Measurements from ENCODE around the gene MBD5.

MBD5 gene

DNA sequence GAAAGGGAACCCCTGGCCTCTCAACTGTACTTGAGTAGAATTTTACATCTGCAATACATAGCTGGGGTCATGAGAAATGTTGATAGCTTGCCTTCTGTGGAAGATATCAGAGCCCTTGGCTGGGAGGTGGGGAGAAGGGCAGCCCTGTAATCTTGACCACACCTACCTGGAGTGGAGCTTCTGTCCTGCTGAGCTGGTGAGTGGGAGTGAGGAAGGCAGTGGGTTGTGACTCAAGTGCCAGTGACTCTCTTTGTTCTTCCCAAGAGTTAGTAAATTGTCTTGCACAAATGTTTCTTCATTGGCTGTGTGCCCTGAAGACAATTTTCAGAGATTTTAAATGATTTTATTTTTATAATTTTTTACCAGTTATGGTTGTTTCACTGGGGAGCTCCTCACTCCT lies 277.3 kb downstream of the MBD5 start:
- no peak for TF ChIP-seq ZFX (IDR thresholded peaks at IDR 0.05; ENCODE audit: borderline replicate concordance)
- TF ChIP-seq, protein P1, sequence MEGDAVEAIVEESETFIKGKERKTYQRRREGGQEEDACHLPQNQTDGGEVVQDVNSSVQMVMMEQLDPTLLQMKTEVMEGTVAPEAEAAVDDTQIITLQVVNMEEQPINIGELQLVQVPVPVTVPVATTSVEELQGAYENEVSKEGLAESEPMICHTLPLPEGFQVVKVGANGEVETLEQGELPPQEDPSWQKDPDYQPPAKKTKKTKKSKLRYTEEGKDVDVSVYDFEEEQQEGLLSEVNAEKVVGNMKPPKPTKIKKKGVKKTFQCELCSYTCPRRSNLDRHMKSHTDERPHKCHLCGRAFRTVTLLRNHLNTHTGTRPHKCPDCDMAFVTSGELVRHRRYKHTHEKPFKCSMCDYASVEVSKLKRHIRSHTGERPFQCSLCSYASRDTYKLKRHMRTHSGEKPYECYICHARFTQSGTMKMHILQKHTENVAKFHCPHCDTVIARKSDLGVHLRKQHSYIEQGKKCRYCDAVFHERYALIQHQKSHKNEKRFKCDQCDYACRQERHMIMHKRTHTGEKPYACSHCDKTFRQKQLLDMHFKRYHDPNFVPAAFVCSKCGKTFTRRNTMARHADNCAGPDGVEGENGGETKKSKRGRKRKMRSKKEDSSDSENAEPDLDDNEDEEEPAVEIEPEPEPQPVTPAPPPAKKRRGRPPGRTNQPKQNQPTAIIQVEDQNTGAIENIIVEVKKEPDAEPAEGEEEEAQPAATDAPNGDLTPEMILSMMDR (IDR thresholded peaks at IDR 0.05): no peak

DNA sequence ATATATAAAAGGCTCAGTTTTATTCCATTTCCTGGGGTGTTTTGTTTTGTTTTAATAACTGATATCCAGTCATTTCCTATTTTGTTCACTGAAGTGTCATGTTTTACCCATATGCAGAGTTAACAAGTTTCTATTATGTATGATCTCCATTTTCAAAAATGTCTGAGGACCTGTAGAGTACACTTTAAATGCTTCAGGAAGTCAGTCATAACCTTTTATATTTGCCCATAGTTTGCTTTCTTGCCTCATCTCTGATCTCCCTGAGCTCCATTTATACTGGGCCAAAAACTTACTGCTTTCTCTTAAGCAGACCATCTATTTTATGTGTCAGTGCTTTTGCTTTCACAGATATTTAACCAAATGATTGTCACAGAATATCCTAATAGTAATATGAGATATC lies 278.7 kb downstream of the MBD5 start:
- TF ChIP-seq ZFX (IDR thresholded peaks at IDR 0.05; ENCODE audit: borderline replicate concordance): no peak
- TF ChIP-seq, protein P1 (IDR thresholded peaks at IDR 0.05): no peak
- H3K27ac ChIP-seq: no peak overlapping the region

More for the DNA sequence above, 277.3 kb downstream of the MBD5 start:
- no peak overlapping the region for H3K27ac ChIP-seq

DNA sequence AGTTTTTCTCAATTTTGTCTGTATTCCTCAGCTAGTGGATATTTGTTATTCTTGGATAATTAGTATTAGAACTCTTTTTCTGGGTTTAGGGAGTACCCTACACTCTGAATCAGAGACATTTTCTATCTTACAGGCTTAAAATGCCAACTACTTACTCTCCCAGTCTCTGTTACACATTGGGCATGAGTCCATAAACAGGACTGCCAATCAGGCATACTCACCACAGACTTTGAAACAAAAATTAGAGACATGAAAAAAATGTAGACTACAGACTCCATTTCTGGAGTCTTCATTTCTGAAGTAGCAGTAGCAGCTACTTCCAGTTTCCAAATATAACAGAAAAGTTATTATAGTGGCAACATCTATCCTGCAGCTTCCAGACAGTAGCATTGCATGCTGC lies 279.7 kb downstream of the MBD5 start:
- no peak for TF ChIP-seq ZFX (IDR thresholded peaks at IDR 0.05; ENCODE audit: borderline replicate concordance)
- TF ChIP-seq, protein P1 (IDR thresholded peaks at IDR 0.05): no peak
- H3K27ac ChIP-seq: no peak overlapping the region

DNA sequence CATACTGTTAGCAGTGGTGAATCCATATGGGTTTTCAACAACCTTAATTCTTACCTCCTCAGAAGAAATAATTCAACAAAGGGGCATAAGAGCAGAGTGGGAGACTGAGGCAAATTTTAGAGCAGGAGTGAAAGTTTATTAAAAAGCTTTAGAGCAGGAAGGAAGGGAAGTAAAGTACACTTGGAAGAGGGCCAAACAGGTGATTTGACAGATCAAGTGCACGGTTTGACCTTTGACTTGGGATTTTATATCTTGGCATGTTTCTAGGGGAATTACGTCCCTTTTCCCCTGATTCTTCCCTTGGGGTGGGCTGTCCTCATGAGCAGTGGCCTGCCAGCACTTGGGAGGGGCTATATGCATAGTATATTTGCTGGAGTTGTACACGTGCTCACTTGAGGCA lies 280.5 kb downstream of the MBD5 start:
- no peak overlapping the region for H3K27ac ChIP-seq
- TF ChIP-seq, protein P1 (IDR thresholded peaks at IDR 0.05): no peak
- no peak for TF ChIP-seq ZFX (IDR thresholded peaks at IDR 0.05; ENCODE audit: borderline replicate concordance)

DNA sequence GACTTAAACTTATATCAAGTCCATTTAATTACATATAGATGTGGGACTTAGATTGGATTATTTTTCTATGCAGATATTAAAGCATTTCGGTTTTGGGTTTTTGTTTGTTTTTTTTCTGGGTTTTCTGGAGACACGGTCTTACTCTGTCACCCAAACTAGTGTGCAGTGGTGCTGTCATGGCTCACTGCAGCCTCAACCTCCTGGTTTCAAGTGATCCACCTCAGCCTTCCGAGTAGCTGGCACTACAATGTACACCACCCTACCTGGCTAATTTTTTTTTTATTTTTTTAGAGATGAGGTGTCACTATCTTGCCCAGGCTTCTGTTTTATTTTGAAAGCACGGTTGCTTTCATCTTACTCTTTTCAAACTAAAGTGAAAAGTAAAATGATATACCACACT lies 281.6 kb downstream of the MBD5 start:
- TF ChIP-seq, protein P1 (IDR thresholded peaks at IDR 0.05): no peak
- no peak for TF ChIP-seq ZFX (IDR thresholded peaks at IDR 0.05; ENCODE audit: borderline replicate concordance)
- no peak overlapping the region for H3K27ac ChIP-seq

DNA sequence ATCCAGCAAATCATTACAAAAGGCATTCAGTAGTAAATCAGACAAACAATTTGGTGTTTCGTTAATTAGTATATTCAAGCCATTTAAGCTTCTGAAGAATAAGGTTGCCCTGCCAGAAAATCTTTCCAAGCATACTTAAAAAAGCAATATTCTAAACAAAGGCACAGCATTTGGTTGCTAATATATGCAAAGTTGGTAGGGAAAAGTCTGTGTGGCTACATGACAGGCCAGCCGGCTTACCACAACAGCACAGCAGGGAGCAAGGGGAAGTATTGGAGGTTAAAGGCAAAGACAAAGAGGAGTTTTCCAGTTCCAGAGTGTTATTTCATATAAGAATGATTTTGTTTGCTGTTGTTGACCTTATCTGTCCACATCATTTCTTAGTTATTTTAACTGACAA lies 282.3 kb downstream of the MBD5 start:
- no peak for TF ChIP-seq ZFX (IDR thresholded peaks at IDR 0.05; ENCODE audit: borderline replicate concordance)
- TF ChIP-seq, protein P1 (IDR thresholded peaks at IDR 0.05): no peak
- H3K27ac ChIP-seq: no peak overlapping the region

DNA sequence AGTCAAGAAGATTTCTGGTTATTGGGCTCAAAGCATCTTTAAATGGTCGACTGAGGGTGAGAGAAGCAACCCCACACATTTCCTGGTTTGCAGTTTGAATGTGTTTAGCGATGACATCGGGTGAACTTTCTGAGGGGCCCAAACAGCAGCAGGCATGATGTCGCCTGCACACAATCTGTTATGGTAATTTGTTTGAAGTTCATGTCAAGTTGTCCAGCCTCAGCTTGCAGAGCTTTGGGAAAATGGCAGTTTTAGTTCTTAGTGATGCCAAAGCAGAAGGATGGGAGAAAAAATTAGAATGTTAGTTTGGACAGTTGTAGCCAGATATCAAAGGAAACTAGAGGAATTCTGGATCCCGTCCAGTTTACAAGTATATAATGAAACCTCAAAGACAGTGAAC lies 284.6 kb downstream of the MBD5 start:
- H3K27ac ChIP-seq: no peak overlapping the region
- no peak for TF ChIP-seq ZFX (IDR thresholded peaks at IDR 0.05; ENCODE audit: borderline replicate concordance)
- TF ChIP-seq, protein P1 (IDR thresholded peaks at IDR 0.05): no peak
